ENCODE data around the gene FAM131C. TPM values are rescaled to one million over a fixed set of nuclear protein-coding genes. Genes with fewer than 3 reads are reported as not detected.

Gene FAM131C
- total RNA-seq, 1 donor, result 0.36 TPM

DNA sequence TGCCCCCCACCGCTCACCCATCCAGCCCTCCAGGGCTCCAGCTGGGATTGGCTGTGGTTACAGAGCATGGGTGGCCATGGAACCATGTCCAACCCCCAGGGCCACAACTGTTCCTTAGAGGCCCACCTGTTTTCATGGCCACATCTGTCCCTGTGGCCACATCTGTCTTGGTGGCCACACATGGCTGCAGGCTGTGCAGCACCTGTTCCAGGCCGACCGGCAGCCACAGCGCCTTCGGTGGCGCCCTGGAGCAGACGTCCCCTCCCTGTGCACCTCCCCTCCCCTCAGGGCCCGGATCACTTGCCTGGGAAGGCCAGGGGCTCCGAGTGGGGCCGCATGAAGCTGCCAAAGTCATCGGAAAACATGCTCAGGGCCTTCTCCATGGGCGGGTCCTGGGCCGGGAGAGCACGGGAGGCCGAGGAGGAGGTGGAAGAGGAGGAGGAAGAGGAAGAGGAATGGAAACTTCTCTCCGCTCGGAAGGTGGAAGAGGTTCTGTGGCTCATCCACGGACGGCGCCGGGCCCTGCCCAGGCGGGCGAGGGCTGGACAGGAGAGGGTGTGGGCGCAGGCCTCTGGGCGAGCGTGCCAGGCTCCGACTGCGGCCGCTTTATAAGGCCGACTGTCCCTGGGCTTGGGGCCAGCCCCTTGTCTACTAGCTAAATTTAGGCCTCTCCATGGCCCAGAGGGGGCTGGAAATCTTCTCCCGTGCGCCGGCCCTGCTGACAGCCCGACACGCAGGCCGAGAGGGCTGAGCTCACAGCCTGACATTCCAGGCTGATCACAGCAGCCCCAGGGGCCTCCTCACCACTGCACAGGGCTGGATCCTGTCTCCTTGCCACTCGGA lies 55.8 kb downstream of the FAM131C start, which contains the start of gene HSPB7:
Gene HSPB7, minus strand, starts transcription at position 583 of the 843 bp plus-strand sequence. Its CDS starts 80 bp downstream, at position 503.
- Histone ChIP-seq H3K79me2 (ENCODE audit: insufficient read depth, low read length) (peaks cover 10% of the 10 kb centered on the region), H3K27ac (ENCODE audit: low read depth, low read length) (peak within 1 kb of the TSS; percentile 97), H3K4me3 (ENCODE audit: insufficient read depth, low read length) (peak within 1 kb of the TSS; percentile 71), H4K20me1 (ENCODE audit: insufficient read depth, low read length) (no peaks in the 10 kb centered on the region), H2AFZ (ENCODE audit: low read length) (peak within 1 kb of the TSS; percentile 81), H3K9me3 (ENCODE audit: low read depth, low read length) (no peaks in the 10 kb centered on the region), H3K36me3 (ENCODE audit: insufficient read depth, low read length) (no peaks in the 10 kb centered on the region), H3K4me1 (ENCODE audit: insufficient read depth, low read length) (peaks cover 58% of the 10 kb centered on the region), H3K27me3 (ENCODE audit: insufficient read depth, low read length) (no peaks in the 10 kb centered on the region), H3K4me2 (ENCODE audit: insufficient read depth, low read length) (peak within 1 kb of the TSS; percentile 84)
- TF ChIP-seq, protein P1, sequence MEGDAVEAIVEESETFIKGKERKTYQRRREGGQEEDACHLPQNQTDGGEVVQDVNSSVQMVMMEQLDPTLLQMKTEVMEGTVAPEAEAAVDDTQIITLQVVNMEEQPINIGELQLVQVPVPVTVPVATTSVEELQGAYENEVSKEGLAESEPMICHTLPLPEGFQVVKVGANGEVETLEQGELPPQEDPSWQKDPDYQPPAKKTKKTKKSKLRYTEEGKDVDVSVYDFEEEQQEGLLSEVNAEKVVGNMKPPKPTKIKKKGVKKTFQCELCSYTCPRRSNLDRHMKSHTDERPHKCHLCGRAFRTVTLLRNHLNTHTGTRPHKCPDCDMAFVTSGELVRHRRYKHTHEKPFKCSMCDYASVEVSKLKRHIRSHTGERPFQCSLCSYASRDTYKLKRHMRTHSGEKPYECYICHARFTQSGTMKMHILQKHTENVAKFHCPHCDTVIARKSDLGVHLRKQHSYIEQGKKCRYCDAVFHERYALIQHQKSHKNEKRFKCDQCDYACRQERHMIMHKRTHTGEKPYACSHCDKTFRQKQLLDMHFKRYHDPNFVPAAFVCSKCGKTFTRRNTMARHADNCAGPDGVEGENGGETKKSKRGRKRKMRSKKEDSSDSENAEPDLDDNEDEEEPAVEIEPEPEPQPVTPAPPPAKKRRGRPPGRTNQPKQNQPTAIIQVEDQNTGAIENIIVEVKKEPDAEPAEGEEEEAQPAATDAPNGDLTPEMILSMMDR (IDR thresholded peaks at IDR 0.05; ENCODE audit: extremely low read depth, low read depth, low read length), result no peak
- peak; percentile 98 for DNase-seq (ENCODE audit: insufficient read length, low spot score, missing footprints)

DNA sequence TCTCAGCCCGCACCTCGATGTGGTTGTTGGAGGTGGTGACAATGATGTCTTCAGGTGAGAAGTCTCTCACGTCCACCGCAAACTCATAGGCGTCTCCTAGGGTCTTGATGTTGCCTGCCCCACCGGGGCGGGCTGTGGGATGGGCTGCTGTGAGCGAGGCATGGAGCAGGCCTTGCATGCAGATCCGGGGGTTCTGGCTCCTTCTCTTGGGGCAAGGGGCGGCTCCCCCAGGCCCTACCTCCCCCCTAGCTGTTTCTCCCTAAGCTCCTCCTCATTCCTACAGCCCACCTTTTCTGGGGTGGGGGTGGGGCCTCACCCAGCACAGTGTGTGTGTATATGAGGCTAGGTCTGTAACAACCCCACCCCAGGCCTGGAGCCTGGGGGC lies 56.4 kb downstream of the FAM131C start:
- no peaks in the 10 kb centered on the region for H3K36me3 ChIP-seq (ENCODE audit: insufficient read depth, low read length)
- peaks cover 10% of the 10 kb centered on the region for H3K79me2 ChIP-seq (ENCODE audit: insufficient read depth, low read length)
- no peaks in the 10 kb centered on the region for H3K27me3 ChIP-seq (ENCODE audit: insufficient read depth, low read length)
- H3K27ac ChIP-seq (ENCODE audit: low read depth, low read length), result peak overlapping the region; percentile 97
- TF ChIP-seq, protein P1 (IDR thresholded peaks at IDR 0.05; ENCODE audit: extremely low read depth, low read depth, low read length), result no peak
- no peaks in the 10 kb centered on the region for H3K9me3 ChIP-seq (ENCODE audit: low read depth, low read length)
- DNase-seq (ENCODE audit: insufficient read length, low spot score, missing footprints), result peak; percentile 88
- H3K4me2 ChIP-seq (ENCODE audit: insufficient read depth, low read length), result peak overlapping the region; percentile 84
- H2AFZ ChIP-seq (ENCODE audit: low read length), result no peak overlapping the region
- peaks cover 63% of the 10 kb centered on the region for H3K4me1 ChIP-seq (ENCODE audit: insufficient read depth, low read length)
- no peaks in the 10 kb centered on the region for H4K20me1 ChIP-seq (ENCODE audit: insufficient read depth, low read length)
- H3K4me3 ChIP-seq (ENCODE audit: insufficient read depth, low read length), result peak overlapping the region; percentile 71

DNA sequence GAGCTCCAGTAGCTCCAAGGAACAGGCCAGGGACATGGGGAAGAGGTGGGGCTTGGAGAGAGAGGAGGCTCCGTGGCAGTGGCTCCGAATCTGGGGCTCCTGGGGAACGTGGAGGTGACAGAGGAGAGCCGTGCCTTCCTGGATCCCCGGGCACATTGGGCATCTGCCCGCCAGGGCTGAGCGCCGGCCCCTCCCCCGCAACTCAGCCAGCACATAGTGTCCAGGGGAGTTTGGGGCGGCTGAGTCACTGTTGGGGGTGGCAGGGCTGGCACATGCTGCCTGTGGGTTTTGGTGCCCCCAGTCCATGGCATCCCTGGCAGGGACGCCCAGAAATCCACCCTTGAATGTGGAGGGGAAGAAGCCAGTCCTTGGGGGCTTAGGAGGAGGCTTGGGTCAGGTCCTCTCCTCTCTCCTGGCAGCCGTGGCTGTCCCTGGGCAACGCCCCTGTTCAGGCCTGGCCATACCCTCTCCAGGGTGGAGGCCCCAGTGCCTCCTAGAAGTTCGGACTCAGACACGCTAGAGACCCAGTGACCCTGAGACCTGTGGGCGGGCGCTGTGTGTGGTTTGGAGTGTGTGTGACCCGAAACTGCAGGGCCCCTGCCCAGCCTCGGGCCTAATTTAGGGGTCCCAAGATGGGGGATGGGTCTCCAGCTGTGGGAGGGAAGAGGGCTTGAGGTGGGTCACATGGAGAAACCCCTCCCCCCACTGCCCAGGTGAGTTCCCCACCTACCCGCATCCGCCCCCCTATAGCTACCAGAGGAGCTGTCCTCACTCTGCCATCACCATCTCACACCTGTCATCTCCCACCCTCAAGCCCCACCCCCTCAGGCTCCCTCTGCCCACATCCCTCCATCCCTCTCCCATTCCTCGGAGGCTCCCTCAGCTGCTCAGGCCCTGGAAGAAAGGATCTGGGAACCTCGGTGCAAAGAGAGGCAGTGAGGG lies 57.2 kb downstream of the FAM131C start:
- H2AFZ ChIP-seq (ENCODE audit: low read length), result no peak overlapping the region
- H3K4me2 ChIP-seq (ENCODE audit: insufficient read depth, low read length), result peak overlapping the region; percentile 84
- H4K20me1 ChIP-seq (ENCODE audit: insufficient read depth, low read length), result no peaks in the 10 kb centered on the region
- peak overlapping the region; percentile 71 for H3K4me3 ChIP-seq (ENCODE audit: insufficient read depth, low read length)
- H3K27me3 ChIP-seq (ENCODE audit: insufficient read depth, low read length), result no peaks in the 10 kb centered on the region
- peak; percentile 94 for DNase-seq (ENCODE audit: insufficient read length, low spot score, missing footprints)
- H3K27ac ChIP-seq (ENCODE audit: low read depth, low read length), result peak overlapping the region; percentile 97
- H3K79me2 ChIP-seq (ENCODE audit: insufficient read depth, low read length), result peaks cover 10% of the 10 kb centered on the region
- H3K36me3 ChIP-seq (ENCODE audit: insufficient read depth, low read length), result no peaks in the 10 kb centered on the region
- TF ChIP-seq, protein P1 (IDR thresholded peaks at IDR 0.05; ENCODE audit: extremely low read depth, low read depth, low read length), result no peak
- no peaks in the 10 kb centered on the region for H3K9me3 ChIP-seq (ENCODE audit: low read depth, low read length)
- peaks cover 63% of the 10 kb centered on the region for H3K4me1 ChIP-seq (ENCODE audit: insufficient read depth, low read length)

Measured in osteoblast (primary cell).